NCI-H146 (cell line): ENCODE results near the gene ZNF398.
"Not testable (repeated sequence)": the region's sequence is repeated elsewhere in the genome, so short reads cannot be mapped to it uniquely, and the experiment has no call there.

Experiments
- DNase-seq: peaks from one replicate; lab custom pipeline; 2025; lab: John Stamatoyannopoulos, UW

ZNF398 gene, protein sequence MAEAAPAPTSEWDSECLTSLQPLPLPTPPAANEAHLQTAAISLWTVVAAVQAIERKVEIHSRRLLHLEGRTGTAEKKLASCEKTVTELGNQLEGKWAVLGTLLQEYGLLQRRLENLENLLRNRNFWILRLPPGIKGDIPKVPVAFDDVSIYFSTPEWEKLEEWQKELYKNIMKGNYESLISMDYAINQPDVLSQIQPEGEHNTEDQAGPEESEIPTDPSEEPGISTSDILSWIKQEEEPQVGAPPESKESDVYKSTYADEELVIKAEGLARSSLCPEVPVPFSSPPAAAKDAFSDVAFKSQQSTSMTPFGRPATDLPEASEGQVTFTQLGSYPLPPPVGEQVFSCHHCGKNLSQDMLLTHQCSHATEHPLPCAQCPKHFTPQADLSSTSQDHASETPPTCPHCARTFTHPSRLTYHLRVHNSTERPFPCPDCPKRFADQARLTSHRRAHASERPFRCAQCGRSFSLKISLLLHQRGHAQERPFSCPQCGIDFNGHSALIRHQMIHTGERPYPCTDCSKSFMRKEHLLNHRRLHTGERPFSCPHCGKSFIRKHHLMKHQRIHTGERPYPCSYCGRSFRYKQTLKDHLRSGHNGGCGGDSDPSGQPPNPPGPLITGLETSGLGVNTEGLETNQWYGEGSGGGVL

GRCh38 chr7:149147072-149147751 is at the start of gene ZNF398:
Gene ZNF398 (plus strand): TSS chr7:149147453. CDS start chr7:149147743, 290 bp downstream.
- peak; percentile 76 for DNase-seq

DNA sequence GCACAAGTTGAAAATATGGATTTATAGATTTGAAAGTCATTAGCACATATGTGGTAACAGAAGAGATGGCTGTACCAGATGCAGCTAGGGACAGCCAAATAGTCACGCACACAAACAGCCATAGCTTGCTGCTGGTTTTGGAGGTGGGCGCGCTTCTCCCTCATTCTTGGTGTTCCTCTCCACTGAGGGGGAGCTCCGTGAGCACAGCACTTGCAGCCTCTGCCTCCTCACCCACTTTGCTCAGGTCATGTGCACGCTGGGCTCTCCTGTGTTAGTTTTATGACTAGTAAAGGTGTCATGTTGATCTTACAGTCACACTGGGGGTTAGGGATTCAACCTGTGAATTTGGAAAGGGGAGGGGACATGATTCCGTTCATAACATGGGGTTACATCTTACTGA is 48.2 kb upstream of the ZNF398 start:
- no peak for DNase-seq

- no peak for DNase-seq
These were observed 46.4 kb upstream of the ZNF398 start for GRCh38 chr7:149100821-149101220.

DNA sequence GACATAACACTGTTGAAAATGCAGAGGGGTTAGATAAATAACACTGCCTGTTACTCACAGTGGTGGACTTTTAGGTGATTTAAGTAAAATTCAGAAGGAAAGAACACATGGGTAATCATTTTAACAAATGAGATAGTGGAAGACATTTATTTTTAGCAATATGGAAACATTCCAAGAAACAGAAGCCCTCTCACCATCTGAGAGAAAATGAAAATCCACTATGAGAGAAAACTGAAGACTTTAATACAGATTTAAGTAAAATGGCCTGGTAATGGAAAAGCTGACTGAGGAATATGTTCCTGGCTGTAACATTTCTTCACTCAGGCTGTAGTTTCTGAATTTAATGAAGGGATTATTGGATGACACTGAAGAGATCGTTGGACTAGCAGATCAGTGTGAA is 44.6 kb upstream of the ZNF398 start:
- DNase-seq: no peak

DNA sequence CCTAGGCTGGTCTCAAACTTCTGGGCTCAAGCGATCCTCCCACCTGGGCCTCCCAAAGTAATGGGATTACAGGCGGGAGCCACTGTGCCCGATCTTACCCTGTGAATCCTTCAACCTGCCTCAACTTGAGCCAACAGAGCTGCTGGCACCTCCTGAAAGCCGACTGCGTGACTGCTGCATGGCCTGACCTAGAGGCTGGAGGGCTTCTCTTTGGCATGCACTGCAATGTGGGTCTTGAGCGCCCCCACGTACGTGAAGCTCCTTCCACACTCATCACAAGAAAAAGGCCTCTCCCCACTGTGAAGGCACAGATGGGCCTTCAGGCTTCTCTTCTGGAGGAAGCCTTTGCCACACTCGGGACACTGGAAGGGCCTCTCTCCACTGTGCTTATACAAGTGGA is 43.8 kb upstream of the ZNF398 start:
- no peak for DNase-seq

- no peak for DNase-seq
These were observed 43.0 kb upstream of the ZNF398 start for GRCh38 chr7:149104214-149104613.

DNA sequence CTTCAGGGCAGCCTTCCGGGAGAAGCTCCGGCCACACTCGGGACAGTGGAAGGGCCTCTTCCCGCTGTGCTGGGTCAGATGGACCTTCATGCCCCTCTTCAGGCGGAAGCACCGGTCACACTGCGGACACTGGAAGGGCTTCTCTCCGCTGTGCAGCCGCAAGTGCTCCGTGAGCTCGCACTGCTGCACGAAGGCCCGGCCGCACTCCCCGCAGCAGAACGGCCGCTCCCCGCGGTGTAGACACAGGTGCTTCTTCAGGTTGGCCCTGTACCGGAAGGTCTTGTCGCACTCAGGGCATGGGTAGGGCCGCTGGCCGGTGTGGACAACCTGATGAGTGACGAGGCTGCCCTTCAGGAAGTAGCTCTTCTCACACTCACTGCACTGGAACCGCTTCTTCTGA is 42.5 kb upstream of the ZNF398 start:
- DNase-seq: no peak

GRCh38 chr7:149109969-149110368 is 37.3 kb upstream of the ZNF398 start:
- DNase-seq: no peak

DNA sequence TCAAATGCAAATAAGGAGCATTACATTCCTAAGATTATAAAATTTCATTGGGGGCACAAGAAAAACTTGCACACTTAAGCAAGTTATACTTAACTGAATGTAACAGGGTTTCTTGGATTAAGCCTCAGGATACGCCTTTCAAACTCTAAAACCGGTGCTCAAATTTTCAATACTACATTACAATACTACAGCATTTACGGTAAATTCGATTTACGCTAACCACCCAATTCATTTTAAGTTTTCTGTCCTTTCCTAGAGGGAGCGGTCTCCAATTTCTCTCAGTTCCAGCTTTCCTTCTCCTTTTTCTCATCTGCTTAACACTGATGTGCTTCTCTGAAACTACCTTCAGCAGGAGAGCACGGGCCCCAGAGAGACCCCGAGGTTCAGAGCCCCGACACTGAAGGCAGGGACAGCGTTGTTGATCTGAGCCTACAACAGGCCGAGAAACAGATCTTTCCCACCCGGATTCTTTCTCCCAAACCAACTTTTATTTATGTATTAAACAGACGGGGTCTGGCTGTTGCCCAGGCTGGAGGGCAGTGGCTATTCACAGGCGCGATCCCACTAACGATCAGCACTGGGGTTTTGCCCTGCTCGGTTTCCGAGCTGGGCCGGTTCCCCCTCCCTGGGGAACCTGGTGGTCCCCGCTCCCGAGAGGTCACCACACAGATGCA is 21.9 kb upstream of the ZNF398 start:
- DNase-seq: peak; percentile 36

DNA sequence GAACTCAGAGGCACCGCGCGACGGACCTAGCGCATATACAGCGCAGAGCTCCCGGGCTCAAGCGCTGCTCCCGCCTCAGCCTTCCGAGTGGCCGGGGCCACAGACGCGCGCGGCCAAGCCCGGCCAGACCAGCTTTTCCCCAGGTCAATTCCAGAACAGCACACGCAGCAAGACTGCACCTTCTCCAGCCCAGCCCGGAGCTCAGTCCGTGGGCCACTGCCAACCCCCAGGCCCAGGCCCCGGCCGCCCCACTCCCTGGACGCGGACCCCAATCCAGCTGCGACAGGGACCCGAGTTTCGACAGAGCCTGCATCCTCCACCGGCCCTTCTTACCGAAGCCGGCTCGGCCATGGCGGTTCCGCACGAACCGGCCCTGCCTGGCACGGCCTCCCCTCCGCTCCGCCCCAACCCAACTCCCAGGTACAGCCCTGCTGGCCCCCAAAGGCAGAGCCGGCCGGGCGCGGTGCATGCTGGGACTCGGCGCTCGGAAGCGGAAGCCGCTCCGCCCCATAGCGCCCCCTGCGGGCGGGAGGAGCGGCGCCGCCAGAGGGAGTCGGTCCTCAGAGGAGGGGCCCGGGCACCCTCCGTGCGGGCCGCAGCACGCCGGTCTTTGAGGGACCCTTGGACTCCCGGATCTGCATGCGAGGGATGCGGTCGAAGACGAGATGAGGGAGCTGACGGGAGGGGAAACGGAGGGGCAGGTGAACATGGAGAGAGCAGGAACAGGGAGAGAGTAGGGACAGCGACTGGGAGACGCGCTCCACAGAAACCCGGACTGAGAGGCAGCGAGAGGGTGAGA is 21.2 kb upstream of the ZNF398 start, which contains the start of gene ZNF425:
Gene ZNF425, minus strand, starts transcription at position 462 of the 799 bp plus-strand sequence. Its CDS starts 111 bp downstream, at position 351.
- DNase-seq: peak; percentile 92

DNA sequence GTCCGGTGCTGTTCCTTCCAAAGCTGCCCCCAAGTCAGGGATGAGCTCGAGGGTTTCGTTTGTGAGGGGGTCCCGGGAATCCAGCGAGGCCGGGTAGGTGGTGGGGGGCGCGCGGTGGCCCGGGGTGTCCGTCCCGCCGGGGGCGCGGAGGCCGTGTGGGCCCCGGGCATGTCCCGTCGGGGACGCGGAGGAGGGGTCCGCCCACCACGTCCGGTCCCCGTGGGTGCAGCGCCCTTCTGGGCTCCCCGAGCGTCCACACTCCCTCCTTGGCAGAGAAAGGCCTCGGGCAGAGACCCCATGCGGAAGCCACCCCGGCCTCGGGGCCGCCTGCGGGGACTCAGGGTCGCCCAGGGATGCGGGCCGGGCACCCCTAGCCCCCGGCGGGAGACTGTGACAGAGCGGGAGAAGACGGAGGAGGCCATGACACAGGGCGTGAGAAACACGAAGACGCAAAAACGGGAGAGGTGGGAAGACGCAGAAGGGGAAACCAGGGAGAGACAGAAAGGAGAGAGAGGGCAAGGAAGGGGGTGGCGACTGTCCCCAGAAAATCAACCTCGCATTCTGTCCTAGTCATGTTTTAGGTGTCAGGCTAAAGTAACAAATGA is 20.5 kb upstream of the ZNF398 start:
- DNase-seq: peak; percentile 63

DNA sequence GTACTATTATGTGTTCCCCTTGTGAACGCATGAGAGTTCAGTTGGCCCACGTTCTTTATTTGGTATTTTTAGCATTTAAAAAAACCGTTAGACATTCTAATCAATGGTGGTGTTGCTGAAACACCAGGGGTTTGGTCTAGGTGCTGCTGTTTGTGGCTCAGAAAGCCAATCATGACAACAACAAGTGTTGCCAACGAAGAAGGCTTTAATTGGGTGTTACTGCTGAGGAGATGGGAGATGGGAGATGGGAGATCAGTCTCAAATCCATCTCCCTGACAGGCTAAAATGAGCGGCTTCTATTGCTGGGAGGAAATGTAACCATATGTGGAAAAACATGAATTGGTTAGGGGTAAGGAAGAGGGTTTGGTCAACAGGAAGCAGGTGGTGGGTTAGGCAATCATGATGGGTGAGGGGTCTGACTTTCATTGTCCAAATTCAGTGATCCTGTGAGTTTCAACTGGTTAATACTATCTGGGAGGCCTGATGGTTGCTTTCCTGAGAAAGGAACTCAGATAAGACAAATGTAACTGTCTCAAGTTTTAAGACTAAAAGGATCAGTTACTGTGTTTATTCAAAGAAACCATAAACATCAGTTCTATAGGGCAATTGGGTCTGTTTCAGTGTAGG is 16.6 kb upstream of the ZNF398 start:
- DNase-seq: no peak

GRCh38 chr7:149133028-149133710 is 14.1 kb upstream of the ZNF398 start:
- no peak for DNase-seq

DNA sequence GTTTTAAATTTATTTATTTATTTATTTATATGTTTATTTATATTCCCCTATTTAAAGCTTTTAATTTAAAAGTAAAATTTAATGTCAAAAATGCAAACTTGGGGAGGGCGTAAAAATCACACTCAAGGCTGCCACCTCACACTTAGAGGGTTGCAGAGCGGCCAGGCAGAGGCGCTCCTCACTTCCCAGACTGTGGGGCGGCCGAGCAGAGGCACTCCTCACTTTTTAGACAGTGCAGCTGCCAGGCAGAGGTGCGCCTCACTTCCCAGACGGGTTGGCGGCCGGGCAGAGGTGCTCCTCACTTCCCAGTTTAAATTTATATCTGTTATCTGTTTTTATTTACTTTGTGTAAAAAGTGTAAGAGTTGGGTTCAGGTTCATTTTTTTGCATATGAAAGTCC is 11.1 kb upstream of the ZNF398 start:
- DNase-seq: no peak

GRCh38 chr7:149140831-149141230 is 6.4 kb upstream of the ZNF398 start:
- no peak for DNase-seq

GRCh38 chr7:149141893-149142292 is 5.4 kb upstream of the ZNF398 start:
- DNase-seq: no peak

DNA sequence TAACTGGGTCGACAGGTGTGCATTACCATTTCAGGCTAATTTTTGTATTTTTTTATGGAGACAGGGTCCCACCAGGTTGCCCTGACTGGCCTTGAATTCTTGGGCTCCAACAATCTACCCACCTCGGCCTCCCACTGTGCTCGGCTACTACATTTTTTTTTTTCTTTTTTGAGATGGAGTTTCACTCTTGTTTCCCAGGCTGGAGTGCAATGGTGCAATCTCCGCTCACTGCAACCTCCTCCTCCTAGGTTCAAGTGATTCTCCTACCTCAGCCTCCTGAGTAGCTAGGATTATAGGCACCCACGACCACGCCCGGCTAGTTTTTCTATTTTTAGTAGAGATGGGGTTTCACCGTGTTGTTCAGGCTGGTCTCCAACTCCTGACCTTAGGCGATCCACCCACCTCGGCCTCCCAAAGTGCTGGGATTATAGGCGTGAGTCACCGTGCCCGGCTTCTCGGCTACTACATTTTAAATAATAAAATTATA is 2.8 kb upstream of the ZNF398 start:
- not testable (repeated sequence) for DNase-seq

DNA sequence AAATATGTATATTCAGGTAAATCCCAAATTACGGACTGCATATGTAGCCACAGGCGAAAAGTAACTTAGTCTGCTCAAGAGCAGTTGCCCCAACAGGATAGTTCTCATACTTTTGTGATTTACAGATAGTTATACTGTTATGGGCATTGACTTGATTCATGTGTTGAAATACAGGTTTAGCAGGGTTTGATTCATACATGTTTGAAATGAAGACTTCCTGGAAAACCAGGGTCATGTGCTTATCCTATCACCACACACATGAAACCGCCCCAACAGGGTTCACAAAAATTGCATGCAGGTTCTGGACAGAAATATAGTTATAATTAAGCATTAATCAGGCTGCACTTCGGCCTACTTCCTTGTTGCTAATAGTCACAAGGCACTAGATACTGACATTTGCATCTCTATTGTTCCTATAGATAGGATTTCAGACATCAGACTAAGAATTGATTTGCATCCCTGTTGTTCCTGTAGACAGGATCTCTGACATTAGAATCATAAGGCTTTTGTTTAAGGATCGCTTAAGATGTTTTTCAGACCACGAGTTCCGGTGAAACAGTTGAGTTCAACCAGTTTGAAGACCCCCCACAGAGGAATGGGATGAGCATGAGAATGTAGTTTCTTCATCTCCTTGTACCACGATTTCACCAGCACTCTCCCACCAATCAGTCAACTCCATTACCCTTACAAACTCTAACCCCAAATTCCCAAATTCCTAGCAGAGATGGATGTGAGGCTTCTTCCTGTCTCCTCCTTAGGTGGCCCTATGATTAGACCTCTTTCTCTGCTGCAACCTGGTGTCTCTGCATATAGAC is 2.0 kb upstream of the ZNF398 start:
- no peak for DNase-seq
